IPS-NIHi11 (cell line): ENCODE measurements around the gene SLC6A6.

Experiments
- DNase-seq: peaks from one replicate; pipeline ENCODE4 v3.0.0; 2012; ENCODE audit warnings: mixed read lengths, low spot score

The SLC6A6 gene

DNA sequence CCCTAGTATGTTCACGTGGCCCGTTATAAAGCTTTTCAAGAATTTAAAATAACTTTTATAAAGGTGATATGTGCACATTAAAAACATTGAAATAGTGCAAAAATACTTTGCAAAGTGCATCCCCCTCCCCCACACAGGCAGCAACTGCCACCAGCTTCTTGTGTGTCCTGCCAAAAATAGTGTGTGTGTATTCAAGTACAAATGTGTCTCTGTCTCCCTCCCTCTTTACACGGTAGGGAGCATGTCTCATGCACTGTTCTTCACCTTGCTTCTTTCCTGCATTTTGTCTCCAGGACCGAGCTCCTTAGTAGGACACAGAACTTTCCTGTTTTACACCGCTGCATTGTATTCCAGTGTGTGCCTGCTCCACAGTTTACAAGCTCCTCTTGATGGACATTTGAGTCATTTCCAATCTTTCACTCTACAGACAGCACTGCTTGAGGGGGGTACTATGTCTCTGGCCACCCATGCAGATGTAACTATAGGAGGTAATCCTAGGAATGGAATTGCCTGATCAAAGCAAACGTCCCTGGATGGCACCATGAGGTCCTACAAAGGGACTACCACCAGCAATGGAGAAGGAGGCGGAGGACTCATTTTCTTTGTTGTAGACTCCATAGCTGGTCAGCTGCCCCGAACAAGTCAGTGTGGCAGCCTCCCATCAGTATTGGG, 52.4 kb downstream of the SLC6A6 start:
- DNase-seq, result no peak

- no peak for DNase-seq
These were observed 53.3 kb downstream of the SLC6A6 start for GRCh38 chr3:14455571-14456317.

DNA sequence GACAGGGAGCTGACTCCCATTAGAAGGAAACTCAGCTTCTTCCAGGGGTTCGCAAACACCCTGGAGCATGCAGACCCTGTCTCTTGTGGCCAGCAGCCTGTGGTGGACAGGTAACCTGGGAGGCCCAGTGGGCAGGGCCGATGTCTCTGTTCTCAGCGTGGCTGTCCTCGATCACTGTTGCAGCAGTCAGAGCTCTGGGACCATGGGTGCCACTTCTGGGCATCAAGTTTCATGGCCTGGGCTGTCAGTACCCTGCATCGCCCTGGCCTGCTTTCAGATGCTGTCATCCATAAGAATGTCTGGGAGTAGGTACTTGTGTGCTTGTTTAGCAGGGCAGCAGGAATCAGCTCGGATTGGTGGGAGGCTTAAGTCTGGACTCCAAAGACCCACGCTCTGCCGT, 54.4 kb downstream of the SLC6A6 start:
- no peak for DNase-seq

DNA sequence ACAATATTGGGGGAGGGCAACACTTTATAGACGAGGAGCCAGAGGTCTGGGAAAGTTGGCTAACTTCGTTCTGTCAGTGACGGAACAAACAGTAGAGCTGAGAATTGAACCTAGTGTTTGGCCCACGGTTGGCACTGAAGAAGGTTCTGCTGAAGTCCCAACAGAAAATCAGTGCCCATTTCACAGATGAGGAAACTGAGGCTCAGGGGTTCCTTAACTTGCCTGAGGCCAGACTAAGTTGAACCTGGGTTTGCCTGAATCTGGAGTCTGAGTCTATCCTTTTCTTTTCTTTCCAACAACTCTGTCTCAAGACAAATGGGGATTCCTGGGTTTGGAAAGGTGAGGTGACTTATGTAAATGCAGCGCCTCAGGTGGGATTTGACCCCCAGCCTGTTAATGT, 55.1 kb downstream of the SLC6A6 start:
- no peak for DNase-seq

GRCh38 chr3:14457999-14458398, 55.6 kb downstream of the SLC6A6 start:
- peak; percentile 80 for DNase-seq

GRCh38 chr3:14458434-14459275, 56.2 kb downstream of the SLC6A6 start:
- DNase-seq, result no peak

GRCh38 chr3:14459384-14459783, 57.0 kb downstream of the SLC6A6 start:
- no peak for DNase-seq

- DNase-seq, result no peak
These were observed 57.4 kb downstream of the SLC6A6 start for GRCh38 chr3:14459787-14460186.

DNA sequence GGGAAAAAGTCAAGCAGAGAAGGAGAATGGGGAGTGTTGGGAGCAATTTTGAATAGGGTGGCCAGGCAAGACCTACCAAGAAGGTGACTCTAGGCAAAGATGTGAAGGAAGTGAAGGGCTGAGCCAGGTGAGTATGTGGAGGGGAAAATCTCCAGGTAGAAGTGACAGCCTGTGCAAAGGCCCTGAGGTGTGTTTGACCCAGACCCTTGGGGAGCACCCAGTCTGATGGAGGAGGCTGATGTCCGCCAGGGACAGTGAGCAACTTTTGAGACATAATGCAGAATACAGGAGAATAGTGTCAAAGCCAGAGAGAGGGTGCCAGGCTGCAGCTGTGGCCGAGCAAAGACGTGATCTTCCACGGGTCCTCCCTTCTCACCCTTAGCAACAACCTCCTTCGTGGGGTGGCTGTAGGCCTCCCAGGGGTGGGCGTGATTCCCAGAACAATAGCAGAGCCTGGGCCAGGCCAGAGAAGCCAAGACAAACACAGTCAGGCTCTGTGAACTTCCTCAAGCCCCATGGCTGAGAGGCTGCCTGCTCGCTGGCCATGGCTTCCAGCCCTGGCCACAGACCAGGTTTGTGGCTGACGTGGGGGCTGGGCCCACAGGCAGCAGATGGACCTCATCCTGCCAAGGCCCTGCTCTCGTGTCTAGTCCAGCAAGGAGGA, 58.1 kb downstream of the SLC6A6 start:
- DNase-seq, result no peak

DNA sequence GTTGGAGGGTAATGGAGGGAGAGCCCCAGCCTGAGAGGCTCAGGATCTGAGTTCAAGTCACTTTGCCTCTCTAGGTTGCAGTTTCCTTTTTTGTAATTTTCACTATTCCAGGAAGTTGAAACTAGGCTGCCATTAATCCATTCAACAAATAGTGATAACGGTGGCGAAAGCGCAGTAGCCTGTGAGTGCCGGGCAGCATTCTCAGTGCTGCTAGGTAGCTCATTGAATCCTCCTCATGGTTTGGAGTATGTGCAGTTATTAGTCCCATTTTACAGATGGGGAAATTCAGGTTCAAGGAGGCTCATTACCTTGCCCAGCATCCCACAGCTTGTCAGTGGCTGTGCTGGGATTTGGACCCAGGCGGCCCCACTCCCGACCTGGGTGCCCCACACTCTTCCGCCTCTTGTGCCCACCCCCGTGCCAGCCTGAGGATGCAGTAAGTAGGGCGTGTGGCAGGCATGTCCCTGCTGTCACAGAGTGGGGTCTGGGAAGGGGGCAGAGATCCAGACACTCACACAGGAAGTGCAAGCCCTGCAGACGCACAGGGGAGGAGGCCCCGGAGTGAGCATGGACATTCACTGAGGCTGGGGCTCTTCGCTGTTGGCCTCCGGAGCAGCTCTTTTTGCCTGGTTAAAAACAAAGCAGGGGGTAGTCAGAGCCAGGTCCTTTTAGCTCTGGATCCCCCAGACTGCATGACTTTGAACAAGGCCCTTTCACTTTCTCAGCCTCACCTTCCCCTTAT, 58.8 kb downstream of the SLC6A6 start:
- DNase-seq, result no peak

- DNase-seq, result peak; percentile 80
These were observed 59.4 kb downstream of the SLC6A6 start for GRCh38 chr3:14461748-14462324.

DNA sequence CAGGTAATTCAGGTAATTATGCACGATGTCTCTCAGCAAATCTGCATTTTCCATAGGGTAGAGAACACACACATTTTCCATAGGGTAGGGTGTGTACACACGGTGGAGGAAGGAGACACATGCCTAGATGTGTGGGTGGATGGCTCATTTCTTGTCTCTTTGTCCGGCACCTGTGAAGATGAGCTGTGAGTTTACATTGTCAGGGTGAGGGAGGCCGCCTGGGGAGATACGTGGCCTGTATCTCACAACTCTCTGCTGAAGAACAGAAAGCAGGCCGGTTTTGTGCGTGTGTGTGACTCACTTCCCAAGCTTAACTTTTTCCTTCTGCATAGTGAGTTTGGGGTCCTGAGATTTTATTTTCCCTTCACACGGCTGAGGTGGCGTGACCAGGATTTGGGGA, 60.3 kb downstream of the SLC6A6 start:
- DNase-seq, result no peak

- DNase-seq, result peak; percentile 67
These were observed 61.1 kb downstream of the SLC6A6 start for GRCh38 chr3:14463330-14464140.

GRCh38 chr3:14464141-14464465, 61.7 kb downstream of the SLC6A6 start:
- no peak for DNase-seq

DNA sequence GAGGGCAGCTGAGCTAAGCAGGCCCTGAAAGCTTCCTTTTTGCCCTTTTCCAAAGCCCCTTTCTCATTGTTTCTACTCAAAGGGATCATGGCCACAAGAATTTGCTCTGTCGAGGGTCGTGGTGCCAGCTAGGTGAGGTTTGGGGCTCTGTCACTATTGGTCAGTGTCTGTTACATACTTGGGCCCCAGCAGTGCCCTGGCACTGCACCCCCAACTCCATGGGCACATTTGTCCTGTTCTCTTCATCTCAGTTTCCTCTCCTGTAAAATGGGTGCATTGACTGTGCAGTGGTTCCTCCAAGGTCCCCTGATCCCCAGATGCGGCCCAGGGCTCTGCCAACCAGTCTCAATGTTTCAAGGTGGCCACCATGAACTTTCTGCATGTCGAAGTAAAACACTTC, 62.1 kb downstream of the SLC6A6 start:
- no peak for DNase-seq

- no peak for DNase-seq
These were observed 63.0 kb downstream of the SLC6A6 start for GRCh38 chr3:14465425-14465824.

DNA sequence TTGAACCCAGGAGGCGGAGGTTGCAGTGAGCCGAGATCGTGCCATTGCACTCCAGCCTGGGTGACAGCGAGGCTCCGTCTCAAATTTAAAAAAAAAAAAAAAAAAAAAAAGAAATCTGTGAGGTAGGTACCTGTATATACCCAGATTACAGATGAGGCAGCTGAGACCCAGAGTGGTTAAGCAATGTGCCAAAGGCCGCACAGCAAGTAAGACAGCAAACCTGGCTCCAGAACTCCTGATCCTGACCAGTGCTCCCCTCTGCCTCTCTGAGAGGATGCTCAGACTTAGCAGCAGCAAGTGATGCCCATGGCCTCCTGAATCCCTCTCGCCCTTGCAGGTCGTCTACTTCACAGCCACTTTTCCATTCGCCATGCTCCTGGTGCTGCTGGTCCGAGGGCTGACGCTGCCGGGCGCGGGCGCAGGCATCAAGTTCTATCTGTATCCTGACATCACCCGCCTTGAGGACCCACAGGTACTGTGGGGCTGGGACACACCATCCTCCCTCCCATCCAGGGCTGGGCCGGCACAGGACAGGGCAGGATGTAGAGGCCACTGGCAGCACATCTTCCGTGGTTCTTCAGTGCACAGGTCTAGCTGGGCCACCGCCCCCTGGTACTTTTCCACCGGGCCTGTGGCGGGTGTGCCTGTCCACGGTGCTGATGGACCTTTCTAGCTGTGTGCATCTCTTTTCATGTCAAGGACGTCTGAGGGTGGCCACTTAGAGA, 63.9 kb downstream of the SLC6A6 start:
- DNase-seq, result no peak

DNA sequence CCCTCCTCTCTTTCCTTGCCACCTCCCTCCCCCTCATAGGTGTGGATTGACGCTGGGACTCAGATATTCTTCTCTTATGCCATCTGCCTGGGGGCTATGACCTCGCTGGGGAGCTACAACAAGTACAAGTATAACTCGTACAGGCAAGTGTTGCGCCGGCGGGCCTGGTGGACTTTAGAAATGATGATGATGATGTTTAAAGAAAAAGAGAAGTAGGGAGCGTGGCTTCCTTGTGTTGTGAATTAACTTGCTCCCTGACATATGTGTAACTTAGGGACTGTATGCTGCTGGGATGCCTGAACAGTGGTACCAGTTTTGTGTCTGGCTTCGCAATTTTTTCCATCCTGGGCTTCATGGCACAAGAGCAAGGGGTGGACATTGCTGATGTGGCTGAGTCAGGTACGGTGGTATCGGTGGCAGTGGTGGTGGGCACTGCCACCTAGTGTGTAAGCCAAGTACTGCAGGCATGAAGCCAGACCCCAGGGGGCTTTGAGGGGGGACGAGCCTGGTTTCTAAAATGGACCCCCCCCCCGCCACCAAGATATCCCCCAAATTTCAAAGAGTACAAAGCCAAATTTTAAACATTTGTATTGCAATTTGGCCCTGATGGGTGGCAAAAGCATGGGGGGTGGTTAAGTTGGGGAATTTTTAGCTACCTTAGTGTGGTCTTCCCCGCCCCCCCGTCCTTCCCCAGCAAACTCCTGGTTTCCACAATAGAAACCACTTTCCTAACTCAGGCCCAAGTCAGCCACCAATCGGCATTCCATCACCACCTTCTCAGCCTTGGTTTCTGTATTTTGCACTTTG, 65.6 kb downstream of the SLC6A6 start:
- peak; percentile 95 for DNase-seq

DNA sequence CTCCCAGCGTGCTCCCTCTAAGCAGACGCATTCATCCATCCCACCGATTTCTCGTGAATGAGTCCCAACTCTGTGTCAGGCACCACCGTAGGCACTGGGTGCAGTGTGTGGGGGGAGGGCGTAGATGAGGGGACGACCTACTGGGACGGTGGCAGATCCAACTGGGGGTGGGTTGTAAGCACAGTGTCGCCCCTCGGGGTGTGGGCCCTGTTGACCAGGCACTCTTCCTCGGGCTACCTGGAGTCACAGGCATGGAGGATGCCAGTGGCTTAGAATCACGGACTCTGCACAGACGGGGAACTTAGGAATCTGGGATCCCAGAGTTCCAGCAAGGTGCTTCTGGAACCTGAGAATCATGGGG, 66.2 kb downstream of the SLC6A6 start:
- DNase-seq, result no peak
